GM19463 (cell line): ENCODE results near the gene NEMP2.

ENCODE experiments used
- ATAC-seq: cut with Tn5 transposase; IDR thresholded peaks from one replicate; pipeline ENCODE4 v1.9.1; 2021; ENCODE audit warnings: mild to moderate bottlenecking, moderate library complexity; ENCODE audit not compliant: unreplicated experiment

Gene NEMP2

GRCh38 chr2:190561094-190561493 lies 26.6 kb upstream of the NEMP2 start:
- ATAC-seq: no peak

GRCh38 chr2:190554357-190555006 lies 20.0 kb upstream of the NEMP2 start:
- no peak for ATAC-seq

DNA sequence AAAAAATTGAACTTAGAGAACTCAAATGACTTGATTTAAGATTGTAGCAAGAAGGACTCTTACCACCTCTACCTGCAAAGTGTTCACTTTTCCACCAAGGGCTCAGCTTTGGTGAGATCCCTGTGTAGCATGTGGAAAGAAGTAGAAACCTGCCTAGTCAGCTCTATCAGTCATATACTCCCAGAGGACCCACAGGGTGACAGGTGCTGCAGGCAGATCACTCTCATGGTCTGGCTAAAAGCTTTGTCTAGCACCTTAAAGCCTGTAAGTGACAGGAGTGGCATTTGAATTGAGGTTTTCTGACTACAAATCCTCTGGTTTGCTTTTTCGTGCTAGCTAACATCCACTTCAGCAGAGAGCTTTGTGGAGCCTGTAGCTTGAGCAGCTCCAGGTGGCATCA lies 18.7 kb upstream of the NEMP2 start:
- no peak for ATAC-seq

DNA sequence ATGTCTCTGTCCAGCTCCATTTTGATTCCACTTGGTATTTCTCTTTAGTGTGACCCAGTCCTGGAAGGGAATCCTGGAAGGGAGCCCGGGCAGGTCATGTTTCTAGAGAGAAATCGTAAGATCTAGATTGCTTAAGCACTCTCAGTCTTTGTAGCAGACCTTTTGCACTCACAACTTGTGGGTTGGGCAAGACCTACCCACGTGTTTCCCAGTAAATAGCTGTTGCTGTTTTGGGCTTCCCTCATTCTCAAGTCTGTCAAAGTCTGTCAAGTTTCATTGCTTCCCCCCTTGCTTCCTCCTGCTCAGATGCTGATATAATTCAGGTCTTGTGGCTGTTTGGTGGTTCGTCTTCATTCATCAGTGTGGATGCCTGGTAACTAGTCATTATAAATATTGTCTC lies 17.4 kb upstream of the NEMP2 start:
- no peak for ATAC-seq

- ATAC-seq: no peak
Observed at GRCh38 chr2:190550137-190550536, 15.6 kb upstream of the NEMP2 start.

DNA sequence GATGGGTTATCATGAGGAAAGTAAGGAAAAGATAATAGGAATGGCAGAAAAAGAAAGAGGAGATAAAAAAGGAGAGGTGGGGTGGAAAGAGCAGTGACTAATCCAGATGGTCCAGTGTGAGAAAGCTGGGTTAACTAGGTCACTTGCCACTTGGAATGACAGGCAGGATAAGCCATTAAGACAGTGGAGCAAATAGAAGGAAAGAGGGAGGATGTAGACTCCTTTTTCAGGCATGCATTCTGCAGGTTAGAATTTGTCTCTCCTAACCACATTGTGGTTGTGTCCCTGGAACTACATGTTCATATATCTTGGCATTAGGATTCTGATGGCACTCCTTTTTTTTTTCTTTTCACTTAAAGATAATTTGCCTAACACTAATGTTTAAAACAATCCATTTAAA lies 13.4 kb upstream of the NEMP2 start:
- ATAC-seq: no peak

- ATAC-seq: no peak
Observed at GRCh38 chr2:190546734-190547133, 12.2 kb upstream of the NEMP2 start.

DNA sequence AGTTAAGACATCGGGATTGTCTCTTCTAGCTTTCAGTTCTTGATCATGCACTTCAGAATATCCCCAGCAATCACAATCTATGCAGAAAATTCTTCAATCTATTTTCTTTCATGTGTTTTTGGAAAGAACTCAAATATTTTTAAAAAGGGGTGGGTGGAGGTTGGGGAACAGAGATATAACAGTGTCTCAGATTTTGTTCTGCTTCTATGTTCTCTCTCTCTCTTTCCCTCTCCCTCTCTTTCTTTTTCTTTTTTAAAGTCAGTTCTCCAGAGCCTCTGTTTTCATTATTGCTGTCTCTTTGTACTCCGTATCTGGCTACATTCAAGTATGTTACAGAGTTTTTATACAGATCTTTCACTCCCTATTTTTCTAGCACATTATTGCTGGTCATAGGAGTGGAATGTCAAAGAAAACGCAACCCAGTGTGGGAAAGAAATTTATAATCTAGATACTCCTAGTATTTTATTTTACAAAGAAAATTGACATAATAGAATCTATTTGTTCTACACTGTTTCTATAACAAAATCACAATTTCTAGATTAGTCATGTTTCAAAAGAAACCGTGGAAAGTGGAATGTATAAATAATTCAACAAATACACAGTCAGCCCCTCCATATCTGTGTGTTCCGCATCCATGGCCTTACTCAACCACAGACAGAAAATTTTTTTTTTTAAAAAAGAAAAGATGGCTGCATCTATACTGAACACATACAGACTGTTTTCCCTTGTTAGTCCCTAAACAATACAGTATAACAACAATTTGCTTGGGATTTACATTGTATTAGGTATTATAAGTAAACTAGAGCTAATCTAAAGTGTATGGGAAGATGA lies 11.2 kb upstream of the NEMP2 start:
- ATAC-seq: no peak

DNA sequence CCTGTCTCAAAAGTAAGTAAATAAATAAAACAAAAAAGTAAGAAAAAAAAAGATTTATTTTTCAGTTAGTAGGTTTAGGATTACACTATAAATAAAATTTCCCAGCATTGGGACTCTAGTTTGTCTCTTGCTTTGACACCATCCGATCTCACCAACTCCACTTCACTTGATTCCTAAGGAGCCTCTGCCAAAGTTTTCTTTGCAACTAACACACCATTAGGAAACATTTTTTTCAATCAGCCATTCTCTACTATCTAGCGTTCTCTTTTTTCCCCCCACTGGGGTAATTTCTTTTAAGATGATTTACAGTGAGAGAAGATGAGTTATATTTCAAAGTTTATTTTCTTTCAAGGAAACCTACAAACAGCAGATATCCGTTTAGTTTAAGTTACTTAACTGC lies 10.6 kb upstream of the NEMP2 start:
- no peak for ATAC-seq

- no peak for ATAC-seq
Observed at GRCh38 chr2:190540048-190540447, 5.5 kb upstream of the NEMP2 start.

DNA sequence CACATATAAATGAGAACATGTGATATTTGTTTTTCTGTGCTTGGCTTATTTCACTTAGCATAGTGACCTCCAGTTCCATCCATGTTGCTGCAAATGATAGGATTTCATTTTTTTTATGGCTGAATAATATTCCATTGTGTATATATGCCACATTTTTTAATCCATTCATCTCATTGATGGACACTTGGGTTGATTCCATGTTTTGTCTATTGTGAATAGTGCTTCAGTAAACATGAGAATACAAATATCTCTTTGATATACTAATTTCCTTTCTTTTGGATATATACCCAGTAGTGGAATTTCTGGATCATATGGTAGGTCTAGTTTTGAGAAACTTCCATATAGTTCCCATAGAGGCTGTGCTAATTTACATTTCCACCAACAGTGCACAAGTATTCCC lies 3.7 kb upstream of the NEMP2 start:
- ATAC-seq: no peak

DNA sequence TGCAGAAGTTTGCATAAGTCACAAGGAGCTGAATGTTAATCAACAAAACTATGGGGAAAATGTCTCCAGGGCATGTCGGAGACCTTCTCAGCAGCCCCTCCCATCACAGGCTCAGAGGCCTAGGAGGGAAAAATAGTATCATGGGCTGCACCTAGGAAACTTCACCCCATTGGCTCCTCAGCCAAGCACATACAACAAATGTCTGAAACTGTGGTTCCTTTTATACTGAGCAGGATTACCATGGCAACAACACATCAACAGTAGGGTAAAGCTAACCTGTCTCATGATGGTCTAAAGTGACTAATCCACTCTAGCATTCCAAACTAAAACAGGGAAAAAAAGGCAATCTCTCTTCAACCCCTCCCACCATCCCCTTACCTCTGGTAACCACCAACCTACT lies 3.2 kb upstream of the NEMP2 start:
- no peak for ATAC-seq

DNA sequence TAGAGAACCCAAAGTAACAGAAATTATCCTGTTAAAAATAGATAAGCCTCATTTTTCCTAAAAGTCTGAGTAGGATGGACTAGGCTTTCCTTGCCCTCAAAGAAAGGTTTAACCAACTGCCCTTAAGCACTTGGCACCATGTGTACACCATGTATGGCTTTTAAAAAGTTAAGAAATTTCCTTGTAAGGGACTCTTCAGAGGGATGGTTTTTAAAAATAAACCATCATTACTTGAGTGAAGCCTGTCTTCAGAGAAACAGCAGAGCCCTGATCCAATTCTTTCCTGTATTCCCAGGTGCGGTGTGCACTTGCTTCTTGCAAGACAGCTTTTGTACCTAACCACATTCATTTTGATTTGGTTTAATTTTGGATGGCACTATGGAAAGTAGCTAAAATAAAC lies 1.1 kb upstream of the NEMP2 start:
- no peak for ATAC-seq

DNA sequence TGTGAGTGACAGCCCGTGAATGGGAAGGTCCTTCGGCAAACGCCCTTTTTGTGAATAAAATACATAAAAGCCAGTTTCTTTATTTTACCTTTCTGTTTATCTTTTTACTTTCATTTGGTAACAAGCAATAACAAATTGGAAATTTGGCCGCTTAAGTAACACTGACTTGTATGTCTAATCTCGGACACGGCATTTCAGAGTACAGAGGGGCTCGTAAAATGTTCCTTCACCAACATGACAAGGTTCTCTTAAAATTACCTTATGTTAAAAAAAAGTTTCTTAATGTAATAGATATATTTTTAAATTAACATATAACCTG lies 558 bp upstream of the NEMP2 start:
- ATAC-seq: no peak

- no peak for ATAC-seq
Observed at GRCh38 chr2:190533968-190534309, 583 bp downstream of the NEMP2 start.

- ATAC-seq: no peak
Observed at GRCh38 chr2:190533175-190533967, 1.2 kb downstream of the NEMP2 start.

GRCh38 chr2:190532581-190532980 lies 1.9 kb downstream of the NEMP2 start:
- no peak for ATAC-seq

GRCh38 chr2:190530248-190530900 lies 4.1 kb downstream of the NEMP2 start:
- ATAC-seq: no peak

GRCh38 chr2:190529486-190530247 lies 4.9 kb downstream of the NEMP2 start:
- no peak for ATAC-seq

DNA sequence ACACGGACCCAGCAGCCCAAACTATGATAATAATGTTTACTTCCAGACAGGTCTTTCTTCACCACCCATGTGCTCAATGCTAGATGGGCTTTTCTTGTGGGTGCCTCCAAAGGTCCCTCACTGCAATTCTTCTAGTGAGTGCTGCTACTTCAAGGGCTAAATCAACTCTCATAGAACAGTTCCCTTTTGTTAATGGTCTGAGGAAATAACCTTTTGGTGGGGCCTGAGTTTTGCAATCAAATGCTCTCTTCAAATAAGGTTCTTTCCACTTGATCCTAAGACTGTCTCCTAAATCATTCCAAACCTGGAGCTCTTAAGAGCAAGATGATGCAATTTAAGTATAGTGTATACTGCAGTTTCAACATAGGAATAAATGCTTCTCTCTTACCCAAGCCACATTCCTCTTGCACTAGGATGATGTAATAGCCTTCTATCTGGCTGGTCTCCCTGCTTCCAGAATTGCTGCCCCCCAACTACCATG lies 6.0 kb downstream of the NEMP2 start:
- no peak for ATAC-seq

- ATAC-seq: no peak
Observed at GRCh38 chr2:190527918-190528317, 6.6 kb downstream of the NEMP2 start.
